ENCODE measurements around the gene BRIP1.
"Not testable (repeated sequence)": the region's sequence is repeated elsewhere in the genome, so short reads cannot be mapped to it uniquely, and the experiment has no call there.

BRIP1 gene

GRCh38 chr17:61699032-61699431, 164.3 kb downstream of the BRIP1 start:
- DNase-seq (ENCODE audit: low read depth), result no peak

- no peak for DNase-seq (ENCODE audit: low read depth)
Observed at GRCh38 chr17:61698244-61698643, 165.1 kb downstream of the BRIP1 start.

- DNase-seq (ENCODE audit: low read depth), result no peak
Observed at GRCh38 chr17:61695779-61696337, 167.5 kb downstream of the BRIP1 start.

GRCh38 chr17:61694095-61694494, 169.2 kb downstream of the BRIP1 start:
- no peak for DNase-seq (ENCODE audit: low read depth)

GRCh38 chr17:61689610-61690180, 173.6 kb downstream of the BRIP1 start:
- DNase-seq (ENCODE audit: low read depth), result no peak

- no peak for DNase-seq (ENCODE audit: low read depth)
Observed at GRCh38 chr17:61687769-61688168, 175.6 kb downstream of the BRIP1 start.

GRCh38 chr17:61686113-61686512, 177.2 kb downstream of the BRIP1 start:
- no peak for DNase-seq (ENCODE audit: low read depth)

GRCh38 chr17:61684818-61685217, 178.5 kb downstream of the BRIP1 start:
- DNase-seq (ENCODE audit: low read depth), result no peak

- DNase-seq (ENCODE audit: low read depth), result no peak
Observed at GRCh38 chr17:61684172-61684571, 179.2 kb downstream of the BRIP1 start.

- no peak for DNase-seq (ENCODE audit: low read depth)
Observed at GRCh38 chr17:61683466-61683865, 179.9 kb downstream of the BRIP1 start.

GRCh38 chr17:61680921-61681320, 182.4 kb downstream of the BRIP1 start:
- no peak for DNase-seq (ENCODE audit: low read depth)

- DNase-seq (ENCODE audit: low read depth), result no peak
Observed at GRCh38 chr17:61678339-61678738, 185.0 kb downstream of the BRIP1 start.

- DNase-seq (ENCODE audit: low read depth), result not testable (repeated sequence)
Observed at GRCh38 chr17:61677150-61677811, 186.0 kb downstream of the BRIP1 start.

GRCh38 chr17:61676522-61676921, 186.8 kb downstream of the BRIP1 start:
- not testable (repeated sequence) for DNase-seq (ENCODE audit: low read depth)

GRCh38 chr17:61674609-61675008, 188.7 kb downstream of the BRIP1 start:
- DNase-seq (ENCODE audit: low read depth), result not testable (repeated sequence)

GRCh38 chr17:61673019-61673897, 190.1 kb downstream of the BRIP1 start:
- not testable (repeated sequence) for DNase-seq (ENCODE audit: low read depth)

GRCh38 chr17:61672140-61672539, 191.2 kb downstream of the BRIP1 start:
- DNase-seq (ENCODE audit: low read depth), result no peak

- no peak for DNase-seq (ENCODE audit: low read depth)
Observed at GRCh38 chr17:61670691-61671090, 192.6 kb downstream of the BRIP1 start.

GRCh38 chr17:61669522-61669921, 193.8 kb downstream of the BRIP1 start:
- no peak for DNase-seq (ENCODE audit: low read depth)

GRCh38 chr17:61668486-61668885, 194.8 kb downstream of the BRIP1 start:
- no peak for DNase-seq (ENCODE audit: low read depth)

- DNase-seq (ENCODE audit: low read depth), result not testable (repeated sequence)
Observed at GRCh38 chr17:61666406-61667088, 196.8 kb downstream of the BRIP1 start.

GRCh38 chr17:61663310-61663709, 200.0 kb downstream of the BRIP1 start:
- DNase-seq (ENCODE audit: low read depth), result no peak
